ENCODE measurements around the gene ZC3H4.
"Not testable (repeated sequence)": the region's sequence is repeated elsewhere in the genome, so short reads cannot be mapped to it uniquely, and the experiment has no call there.

Gene ZC3H4

DNA sequence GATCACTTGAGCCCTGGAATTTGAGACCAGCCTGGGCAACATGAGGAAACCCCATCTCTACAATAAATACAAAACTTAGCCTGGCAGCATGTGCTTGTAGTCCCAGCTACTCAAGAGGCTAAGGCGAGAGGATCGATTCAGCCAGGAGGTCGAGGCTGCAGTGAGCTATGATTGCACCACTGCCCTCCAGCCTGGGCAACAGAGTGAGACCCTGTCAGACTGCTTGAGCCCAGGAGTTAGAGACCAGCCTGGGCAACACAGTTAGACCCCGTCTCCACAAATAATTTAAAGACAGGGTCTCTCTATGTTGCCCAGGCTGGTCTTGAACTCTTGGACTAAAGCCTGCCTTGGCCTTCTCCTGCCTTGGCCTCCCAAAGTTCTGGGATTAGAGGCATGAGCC, 12.5 kb downstream of the ZC3H4 start:
- not testable (repeated sequence) for H3K9ac ChIP-seq (ENCODE audit: low read length); H3K36me3 ChIP-seq (ENCODE audit: control insufficient read depth, insufficient read depth, low read length)
- peaks cover 57% of the 10 kb centered on the region for H3K4me1 ChIP-seq (ENCODE audit: control insufficient read depth, insufficient read depth, low read length)

GRCh38 chr19:47100290-47100689, 13.3 kb downstream of the ZC3H4 start:
- no peak overlapping the region for H3K4me3 ChIP-seq (ENCODE audit: low read length)
- H3K4me1 ChIP-seq (ENCODE audit: control insufficient read depth, insufficient read depth, low read length): peaks cover 57% of the 10 kb centered on the region
- H3K36me3 ChIP-seq (ENCODE audit: control insufficient read depth, insufficient read depth, low read length): no peaks in the 10 kb centered on the region
- no peak overlapping the region for H3K9ac ChIP-seq (ENCODE audit: low read length)
- H3K27me3 ChIP-seq (ENCODE audit: control insufficient read depth, insufficient read depth, low read length): no peaks in the 10 kb centered on the region
- no peaks in the 10 kb centered on the region for H3K9me3 ChIP-seq (ENCODE audit: control insufficient read depth, low read length)

More for the DNA sequence above, 12.5 kb downstream of the ZC3H4 start:
- not testable (repeated sequence) for H3K27me3 ChIP-seq (ENCODE audit: control insufficient read depth, insufficient read depth, low read length); H3K9me3 ChIP-seq (ENCODE audit: control insufficient read depth, low read length); H3K4me3 ChIP-seq (ENCODE audit: low read length)

- peaks cover 1% of the 10 kb centered on the region for H3K36me3 ChIP-seq (ENCODE audit: control insufficient read depth, insufficient read depth, low read length)
- H3K4me1 ChIP-seq (ENCODE audit: control insufficient read depth, insufficient read depth, low read length): peaks cover 58% of the 10 kb centered on the region
- H3K4me3 ChIP-seq (ENCODE audit: low read length): no peak overlapping the region
These were observed 14.0 kb downstream of the ZC3H4 start for GRCh38 chr19:47099576-47100050.

DNA sequence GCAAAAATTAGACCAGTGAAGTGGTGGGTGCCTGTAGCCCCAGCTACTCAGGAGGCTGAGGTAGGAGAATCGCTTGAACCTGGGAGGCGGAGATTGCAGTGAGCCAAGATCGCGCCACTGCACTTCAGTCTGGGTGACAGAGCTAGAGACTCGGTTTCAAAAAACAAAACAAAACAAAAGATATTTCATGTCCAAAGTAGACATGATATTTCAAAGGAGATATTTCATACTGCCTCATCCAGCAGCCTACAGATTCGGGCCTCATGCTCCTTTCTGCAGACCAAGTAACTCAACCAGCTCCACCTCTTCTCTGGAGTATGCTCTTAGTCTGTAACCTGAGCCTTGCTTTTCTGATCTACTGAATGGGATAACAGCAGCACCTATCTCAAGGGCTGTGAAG, 15.0 kb downstream of the ZC3H4 start:
- peaks cover 68% of the 10 kb centered on the region for H3K4me1 ChIP-seq (ENCODE audit: control insufficient read depth, insufficient read depth, low read length)
- H3K36me3 ChIP-seq (ENCODE audit: control insufficient read depth, insufficient read depth, low read length): peaks cover 10% of the 10 kb centered on the region
- H3K4me3 ChIP-seq (ENCODE audit: low read length): no peak overlapping the region
- no peaks in the 10 kb centered on the region for H3K27me3 ChIP-seq (ENCODE audit: control insufficient read depth, insufficient read depth, low read length)
- no peak overlapping the region for H3K9ac ChIP-seq (ENCODE audit: low read length)
- no peaks in the 10 kb centered on the region for H3K9me3 ChIP-seq (ENCODE audit: control insufficient read depth, low read length)

More at GRCh38 chr19:47099576-47100050, 14.0 kb downstream of the ZC3H4 start:
- no peaks in the 10 kb centered on the region for H3K9me3 ChIP-seq (ENCODE audit: control insufficient read depth, low read length)
- no peaks in the 10 kb centered on the region for H3K27me3 ChIP-seq (ENCODE audit: control insufficient read depth, insufficient read depth, low read length)
- peak overlapping the region; percentile 19 for H3K9ac ChIP-seq (ENCODE audit: low read length)

DNA sequence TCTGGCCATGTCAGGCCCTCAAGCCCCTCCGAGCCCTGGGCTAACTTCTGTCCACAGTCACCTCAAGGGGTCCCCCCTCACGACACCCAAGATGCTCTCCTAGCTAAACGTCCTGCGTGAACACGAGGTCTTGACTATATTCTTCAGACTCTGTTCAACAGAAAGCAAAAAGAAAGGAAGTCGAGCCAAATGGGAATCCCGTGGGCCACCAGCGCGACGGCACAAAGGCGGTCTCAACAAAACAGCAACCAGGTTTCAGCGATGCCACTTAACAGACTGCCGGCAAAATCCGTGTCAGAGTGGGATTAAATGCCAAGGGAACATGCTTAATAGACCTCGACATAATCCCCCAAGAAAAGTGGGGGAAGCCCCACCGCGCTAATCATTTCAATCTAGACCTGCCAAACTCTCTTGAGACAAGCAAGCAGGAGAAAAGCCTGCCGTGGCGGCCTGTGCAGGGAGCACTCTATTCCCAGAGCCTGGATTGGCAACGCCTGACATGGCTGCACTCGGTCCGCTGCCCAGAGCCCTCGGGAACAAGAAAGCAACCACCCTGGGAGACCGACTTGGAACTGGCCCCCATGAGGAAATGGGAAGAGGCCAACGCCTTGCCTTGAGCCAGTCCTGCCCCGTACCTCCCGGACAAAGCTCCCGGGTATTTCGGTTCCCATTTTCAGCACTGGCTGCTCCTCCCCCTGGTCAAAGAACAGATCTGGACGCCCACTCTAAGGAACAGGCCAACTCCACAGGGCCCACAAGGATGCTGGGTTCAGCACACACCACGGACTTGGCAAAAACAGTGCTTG, 16.0 kb downstream of the ZC3H4 start:
- Histone ChIP-seq H3K9me3 (ENCODE audit: control insufficient read depth, low read length) (no peaks in the 10 kb centered on the region), H3K36me3 (ENCODE audit: control insufficient read depth, insufficient read depth, low read length) (peaks cover 10% of the 10 kb centered on the region), H3K4me3 (ENCODE audit: low read length) (no peak overlapping the region), H3K9ac (ENCODE audit: low read length) (peak overlapping the region; percentile 68), H3K4me1 (ENCODE audit: control insufficient read depth, insufficient read depth, low read length) (peaks cover 72% of the 10 kb centered on the region), H3K27me3 (ENCODE audit: control insufficient read depth, insufficient read depth, low read length) (no peaks in the 10 kb centered on the region)

DNA sequence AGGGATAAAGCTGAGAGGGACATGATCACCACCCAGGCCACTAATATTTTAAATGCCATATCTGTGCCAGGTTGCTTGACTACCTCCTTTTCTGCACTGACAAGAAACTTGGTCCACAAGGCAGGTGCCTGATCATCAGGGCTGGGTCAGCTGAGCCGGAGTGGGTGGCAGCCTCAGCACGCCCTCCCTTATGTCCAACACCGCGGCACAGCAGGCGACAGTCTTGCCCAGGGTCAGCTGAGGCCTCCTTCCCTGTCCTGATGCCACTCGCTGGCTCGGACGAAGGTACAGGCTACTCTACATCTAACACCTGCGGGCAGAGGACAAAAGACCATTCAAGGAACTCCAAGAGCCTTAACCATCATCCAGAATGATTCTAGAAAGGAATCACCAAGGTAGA, 16.9 kb downstream of the ZC3H4 start:
- Histone ChIP-seq H3K27me3 (ENCODE audit: control insufficient read depth, insufficient read depth, low read length) (no peaks in the 10 kb centered on the region), H3K4me1 (ENCODE audit: control insufficient read depth, insufficient read depth, low read length) (peaks cover 72% of the 10 kb centered on the region), H3K36me3 (ENCODE audit: control insufficient read depth, insufficient read depth, low read length) (peaks cover 10% of the 10 kb centered on the region), H3K4me3 (ENCODE audit: low read length) (peak overlapping the region; percentile 10), H3K9me3 (ENCODE audit: control insufficient read depth, low read length) (no peaks in the 10 kb centered on the region), H3K9ac (ENCODE audit: low read length) (peak overlapping the region; percentile 68)

GRCh38 chr19:47096100-47096704, 17.4 kb downstream of the ZC3H4 start:
- peak overlapping the region; percentile 68 for H3K9ac ChIP-seq (ENCODE audit: low read length)
- peaks cover 72% of the 10 kb centered on the region for H3K4me1 ChIP-seq (ENCODE audit: control insufficient read depth, insufficient read depth, low read length)
- H3K9me3 ChIP-seq (ENCODE audit: control insufficient read depth, low read length): no peaks in the 10 kb centered on the region
- H3K27me3 ChIP-seq (ENCODE audit: control insufficient read depth, insufficient read depth, low read length): no peaks in the 10 kb centered on the region
- peaks cover 10% of the 10 kb centered on the region for H3K36me3 ChIP-seq (ENCODE audit: control insufficient read depth, insufficient read depth, low read length)
- peak overlapping the region; percentile 10 for H3K4me3 ChIP-seq (ENCODE audit: low read length)

DNA sequence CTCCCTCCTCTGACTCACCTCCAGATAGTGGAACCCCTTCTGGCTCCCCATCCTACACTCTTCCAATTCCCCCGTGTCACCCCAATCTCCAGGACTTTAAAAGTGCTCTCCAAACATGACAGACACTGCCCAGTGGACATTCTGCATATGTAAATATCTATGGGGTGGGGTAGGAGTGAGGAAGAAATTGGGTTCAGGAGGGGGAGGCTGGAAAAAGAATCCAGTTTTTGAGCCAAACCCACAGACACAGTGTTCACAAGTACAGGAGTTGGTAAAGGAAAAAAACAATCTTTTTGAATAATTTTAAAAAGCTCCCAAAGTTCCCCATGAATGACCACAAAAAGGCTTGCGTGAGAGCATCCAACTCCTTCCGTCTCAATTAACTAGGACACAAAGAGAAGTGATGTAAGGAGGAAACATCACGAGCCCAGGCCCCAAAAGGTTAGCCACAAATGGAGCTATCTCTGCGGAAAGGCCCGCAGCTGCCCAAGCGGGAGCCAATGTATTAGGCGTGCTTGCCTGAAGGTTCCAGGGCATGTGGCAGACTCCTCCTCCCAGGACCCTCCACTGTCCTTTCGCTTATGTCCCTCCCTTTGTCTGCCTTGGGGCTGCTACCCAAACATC, 18.0 kb downstream of the ZC3H4 start:
- Histone ChIP-seq H3K9me3 (ENCODE audit: control insufficient read depth, low read length) (no peaks in the 10 kb centered on the region), H3K4me3 (ENCODE audit: low read length) (peak overlapping the region; percentile 1), H3K9ac (ENCODE audit: low read length) (peak overlapping the region; percentile 68), H3K27me3 (ENCODE audit: control insufficient read depth, insufficient read depth, low read length) (no peaks in the 10 kb centered on the region), H3K4me1 (ENCODE audit: control insufficient read depth, insufficient read depth, low read length) (peaks cover 72% of the 10 kb centered on the region), H3K36me3 (ENCODE audit: control insufficient read depth, insufficient read depth, low read length) (peaks cover 10% of the 10 kb centered on the region)

GRCh38 chr19:47094557-47095475, 18.8 kb downstream of the ZC3H4 start:
- H3K4me1 ChIP-seq (ENCODE audit: control insufficient read depth, insufficient read depth, low read length): peaks cover 74% of the 10 kb centered on the region

GRCh38 chr19:47093841-47094240, 19.7 kb downstream of the ZC3H4 start:
- no peaks in the 10 kb centered on the region for H3K27me3 ChIP-seq (ENCODE audit: control insufficient read depth, insufficient read depth, low read length)

More at GRCh38 chr19:47094557-47095475, 18.8 kb downstream of the ZC3H4 start:
- H3K9ac ChIP-seq (ENCODE audit: low read length): peak overlapping the region; percentile 68
- H3K9me3 ChIP-seq (ENCODE audit: control insufficient read depth, low read length): no peaks in the 10 kb centered on the region
- H3K4me3 ChIP-seq (ENCODE audit: low read length): peak overlapping the region; percentile 1
- H3K36me3 ChIP-seq (ENCODE audit: control insufficient read depth, insufficient read depth, low read length): peaks cover 12% of the 10 kb centered on the region
- H3K27me3 ChIP-seq (ENCODE audit: control insufficient read depth, insufficient read depth, low read length): no peaks in the 10 kb centered on the region

DNA sequence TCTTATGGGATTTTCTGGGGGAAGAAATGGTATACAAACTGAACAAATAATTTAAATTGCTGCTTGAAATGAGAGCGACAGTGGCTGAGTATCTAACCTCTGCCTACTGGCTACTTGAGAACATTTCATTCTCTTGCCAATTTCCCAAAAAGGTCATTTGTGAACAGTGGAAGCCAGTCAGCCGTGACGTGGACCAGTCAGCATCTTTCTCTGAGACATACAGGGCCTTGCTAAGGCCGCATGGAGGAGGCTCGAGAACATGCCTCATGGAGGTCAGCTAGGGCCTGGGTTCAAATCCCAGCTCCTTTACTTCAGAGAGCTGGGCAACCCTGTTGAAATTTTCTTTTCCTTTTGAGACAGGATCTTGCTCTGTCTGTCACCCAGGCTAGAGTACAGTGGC, 20.3 kb downstream of the ZC3H4 start:
- Histone ChIP-seq H3K4me1 (ENCODE audit: control insufficient read depth, insufficient read depth, low read length) (peaks cover 72% of the 10 kb centered on the region), H3K9ac (ENCODE audit: low read length) (peak overlapping the region; percentile 68), H3K27me3 (ENCODE audit: control insufficient read depth, insufficient read depth, low read length) (no peaks in the 10 kb centered on the region), H3K9me3 (ENCODE audit: control insufficient read depth, low read length) (no peaks in the 10 kb centered on the region), H3K36me3 (ENCODE audit: control insufficient read depth, insufficient read depth, low read length) (peaks cover 13% of the 10 kb centered on the region), H3K4me3 (ENCODE audit: low read length) (no peak overlapping the region)

More at GRCh38 chr19:47093841-47094240, 19.7 kb downstream of the ZC3H4 start:
- Histone ChIP-seq H3K36me3 (ENCODE audit: control insufficient read depth, insufficient read depth, low read length) (peaks cover 13% of the 10 kb centered on the region), H3K9me3 (ENCODE audit: control insufficient read depth, low read length) (no peaks in the 10 kb centered on the region), H3K4me3 (ENCODE audit: low read length) (no peak overlapping the region), H3K4me1 (ENCODE audit: control insufficient read depth, insufficient read depth, low read length) (peaks cover 73% of the 10 kb centered on the region), H3K9ac (ENCODE audit: low read length) (peak overlapping the region; percentile 68)
